GF-D8 (cell line): Measurements from ENCODE around the gene RHBG.

Experiments used
- DNase-seq: peaks from one replicate; lab custom pipeline; 2025; lab: John Stamatoyannopoulos, UW

Gene RHBG

DNA sequence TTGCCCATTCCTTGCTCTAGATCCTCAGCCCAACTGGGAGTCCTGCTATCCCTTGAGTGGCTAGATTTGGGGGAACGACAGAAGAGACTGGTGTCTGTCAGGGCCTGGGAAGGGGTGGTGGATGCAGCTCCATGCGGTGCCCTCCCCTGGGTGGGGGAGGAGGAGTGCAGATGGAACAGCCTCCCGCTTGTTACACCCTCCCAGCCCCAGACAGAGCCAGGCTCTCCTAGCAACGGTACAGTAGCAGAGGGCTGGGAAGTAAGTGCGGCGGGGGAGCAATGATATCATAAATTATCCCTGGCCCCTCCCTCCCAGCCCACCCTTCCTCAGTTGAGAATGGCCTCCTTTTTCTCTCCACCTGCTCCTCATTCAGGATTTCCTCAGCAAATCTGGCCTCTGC is 37.2 kb downstream of the RHBG start:
- no peak for DNase-seq

DNA sequence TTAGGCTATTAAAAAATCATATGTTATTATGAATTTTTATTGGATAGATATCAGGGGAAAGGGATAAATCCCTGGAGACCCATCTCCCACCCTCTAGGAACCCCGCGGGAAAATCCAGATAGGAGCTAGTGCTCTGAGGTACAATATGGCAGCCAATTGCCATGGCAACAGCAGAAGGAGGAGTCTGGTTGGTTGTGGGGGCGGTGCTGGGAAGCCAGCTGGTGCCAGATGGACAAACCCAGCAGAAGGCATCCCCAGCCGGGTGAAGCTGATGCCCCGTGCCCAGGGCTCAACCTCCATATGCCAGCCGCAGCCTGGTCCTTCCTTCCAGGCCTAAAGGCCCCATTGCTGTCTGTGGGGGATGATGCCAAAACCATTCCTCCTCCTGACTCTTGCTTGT is 38.3 kb downstream of the RHBG start:
- no peak for DNase-seq

DNA sequence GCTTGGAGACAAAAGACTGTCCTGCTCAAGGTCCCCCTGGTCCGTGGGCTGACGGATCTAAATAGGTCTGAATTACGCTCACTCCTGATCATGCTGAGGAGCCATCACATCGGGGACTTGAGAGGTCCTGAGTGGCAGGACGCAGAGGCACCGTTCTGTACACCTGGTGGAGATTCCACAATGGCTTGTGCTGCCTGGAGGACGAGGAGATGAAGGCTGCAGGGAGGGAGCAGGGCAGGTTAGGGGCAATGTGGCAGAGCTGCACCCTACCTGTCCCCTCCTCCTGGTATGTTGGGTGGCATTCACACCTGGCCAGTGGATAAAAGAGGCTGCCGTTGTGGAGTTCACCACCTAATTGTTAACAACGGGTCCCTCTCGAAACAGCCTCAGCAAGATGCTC is 38.7 kb downstream of the RHBG start:
- DNase-seq = no peak

DNA sequence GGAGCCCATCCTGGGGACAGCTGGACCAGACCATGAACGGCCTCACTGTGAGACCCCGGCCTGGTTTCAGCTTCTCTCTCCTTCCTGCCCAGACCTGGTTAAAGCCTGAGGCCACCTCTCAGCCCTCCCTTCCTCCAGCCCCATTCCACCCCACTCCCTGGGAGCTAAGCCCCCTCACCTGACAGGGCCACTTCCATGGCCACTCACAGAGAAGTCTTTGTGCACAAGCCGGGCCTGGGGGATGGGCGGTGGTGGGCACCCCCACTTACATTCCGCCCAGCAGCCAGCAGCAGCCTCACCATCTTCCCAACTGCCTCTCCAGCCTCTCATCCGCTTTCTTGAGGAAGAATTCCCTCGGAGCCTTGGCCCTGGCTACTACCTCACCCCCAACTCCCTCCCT is 40.4 kb downstream of the RHBG start:
- no peak for DNase-seq

DNA sequence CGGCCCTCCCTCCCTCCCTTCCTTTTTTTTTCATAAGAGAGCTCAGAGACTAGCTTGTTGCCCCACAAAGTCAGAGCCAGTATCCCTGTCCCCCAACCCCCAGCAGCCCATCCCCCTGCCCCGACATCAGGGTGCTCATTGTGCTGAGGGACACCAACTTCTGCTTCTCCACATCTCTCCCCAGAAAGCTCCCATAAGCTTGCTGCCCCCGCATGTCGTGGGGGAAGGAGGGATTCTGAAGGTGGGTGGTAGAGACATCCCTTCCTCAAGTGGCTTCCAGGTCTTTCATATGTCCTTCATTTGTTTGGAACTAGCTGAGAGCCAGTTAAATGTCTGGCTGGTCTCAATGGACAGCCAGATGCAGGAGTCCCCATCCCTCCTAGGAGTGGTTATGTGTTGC is 41.2 kb downstream of the RHBG start:
- DNase-seq = no peak

DNA sequence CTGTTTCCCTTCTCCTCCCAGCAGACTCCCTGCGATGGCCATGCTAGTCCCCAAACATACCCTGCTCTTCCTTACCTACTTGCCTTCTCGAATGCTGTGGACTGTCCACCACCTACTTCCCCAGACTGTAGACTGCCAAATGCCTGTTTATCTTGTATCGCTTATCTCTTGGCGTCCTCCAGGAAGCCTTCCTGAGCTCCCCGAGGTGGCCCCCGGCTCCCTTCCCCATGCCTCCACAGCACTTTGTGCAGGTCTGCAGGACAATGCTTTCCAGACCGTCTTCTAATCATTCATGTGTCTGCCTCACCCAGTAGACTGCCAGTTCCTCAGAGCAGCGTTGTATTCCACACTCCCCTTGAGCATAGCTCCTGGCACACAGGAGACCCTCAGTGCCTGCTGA is 41.7 kb downstream of the RHBG start:
- no peak for DNase-seq

DNA sequence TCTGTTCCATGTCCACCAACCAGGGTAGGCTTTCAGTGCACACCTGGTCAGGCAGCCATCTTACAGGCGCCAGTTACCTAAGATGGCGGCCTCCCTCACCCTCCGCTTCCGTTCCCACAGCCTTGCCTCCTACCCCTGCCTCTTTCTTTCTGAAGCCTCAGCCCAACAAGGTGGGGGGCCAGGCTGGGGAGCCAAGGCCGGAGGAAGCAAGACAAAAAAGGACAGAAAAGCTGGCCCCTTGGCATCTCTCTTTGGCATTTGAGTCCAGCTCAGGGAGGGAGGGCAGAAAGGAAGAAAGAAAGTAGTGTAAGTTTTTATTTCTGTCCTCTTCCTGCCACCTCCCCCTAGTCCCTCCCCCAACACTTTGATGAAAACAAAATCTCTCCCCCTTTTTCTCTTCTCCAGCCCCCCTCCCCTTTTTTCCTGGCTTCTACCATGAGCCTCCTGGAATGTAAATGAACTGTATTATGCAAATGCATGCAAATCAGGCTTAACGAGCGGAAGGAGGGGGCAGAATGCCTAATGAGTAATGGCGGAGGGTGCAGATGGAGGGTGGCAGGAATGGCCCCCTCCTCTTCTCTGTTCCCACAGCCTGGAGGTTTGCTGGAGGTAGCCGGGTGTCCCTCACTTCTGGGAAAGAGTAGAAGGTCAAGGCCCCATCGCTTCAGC is 43.8 kb downstream of the RHBG start:
- no peak for DNase-seq

DNA sequence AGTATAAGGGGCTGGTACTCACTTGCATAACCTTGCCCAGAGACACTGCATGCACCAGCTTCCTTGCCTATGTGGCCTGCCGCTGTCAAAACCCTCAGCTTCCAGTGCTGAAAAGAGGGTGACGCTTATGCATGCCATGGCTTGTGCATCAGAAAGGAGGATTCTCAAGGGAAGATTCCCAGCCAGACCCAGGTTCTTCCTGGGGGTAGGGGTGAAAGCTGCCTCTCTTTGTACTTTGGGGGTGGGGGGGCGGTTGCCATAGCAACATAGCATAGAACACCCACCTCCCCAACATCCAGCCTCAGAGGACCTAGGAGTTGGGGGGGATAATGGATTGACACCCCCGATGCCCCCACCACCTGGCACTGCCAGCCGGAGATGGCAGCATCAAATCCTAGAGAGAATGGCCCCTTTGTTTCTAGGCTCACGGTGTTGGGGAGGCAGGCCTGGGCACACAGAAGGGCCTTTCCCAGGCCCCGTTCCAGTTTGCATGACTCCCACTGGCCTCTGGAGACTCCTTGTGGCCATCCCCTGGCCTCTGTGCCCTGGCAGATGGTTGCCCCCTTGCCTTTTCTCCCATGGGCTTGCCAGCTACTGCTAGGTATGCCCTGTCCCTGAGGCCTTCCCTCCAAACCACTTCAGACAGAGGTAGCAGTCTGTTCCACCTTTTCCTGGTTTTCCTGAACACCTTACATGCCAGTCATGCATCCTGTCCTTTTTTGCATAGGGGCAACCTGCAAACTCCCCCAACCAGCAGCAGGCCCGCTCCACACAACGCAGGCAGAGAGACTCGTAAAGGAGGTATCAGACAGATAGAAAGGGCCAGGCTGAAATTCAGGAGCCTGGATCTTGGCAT is 44.6 kb downstream of the RHBG start:
- DNase-seq = no peak

DNA sequence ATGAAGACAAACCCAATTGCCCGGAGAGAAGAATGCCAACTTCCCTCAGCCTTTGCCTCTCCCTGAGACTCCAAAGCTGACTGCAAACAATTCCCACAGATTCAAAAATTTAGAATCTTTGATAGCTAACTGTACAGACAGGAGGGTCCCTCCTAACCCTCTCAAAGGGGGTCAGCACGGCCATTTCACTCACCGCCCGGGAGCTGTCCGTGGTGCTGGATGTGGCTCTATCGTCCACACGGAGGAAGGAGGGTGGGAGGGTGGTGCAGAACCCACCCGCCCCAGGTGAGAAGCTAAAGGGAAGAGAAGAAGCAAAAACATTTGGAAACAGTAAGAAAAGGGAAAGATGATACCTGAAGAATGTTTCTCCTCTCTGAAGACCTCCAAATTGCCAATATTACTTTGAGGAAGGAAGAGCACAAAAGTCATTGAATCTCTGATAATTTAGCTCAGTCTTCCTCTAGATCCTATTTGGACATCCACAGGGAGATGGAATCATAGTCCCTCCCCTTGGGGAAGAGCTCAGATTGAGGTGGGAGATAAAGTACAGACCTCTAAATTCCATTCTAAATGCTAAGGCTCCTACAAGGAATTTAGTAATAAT is 45.6 kb downstream of the RHBG start:
- no peak for DNase-seq

DNA sequence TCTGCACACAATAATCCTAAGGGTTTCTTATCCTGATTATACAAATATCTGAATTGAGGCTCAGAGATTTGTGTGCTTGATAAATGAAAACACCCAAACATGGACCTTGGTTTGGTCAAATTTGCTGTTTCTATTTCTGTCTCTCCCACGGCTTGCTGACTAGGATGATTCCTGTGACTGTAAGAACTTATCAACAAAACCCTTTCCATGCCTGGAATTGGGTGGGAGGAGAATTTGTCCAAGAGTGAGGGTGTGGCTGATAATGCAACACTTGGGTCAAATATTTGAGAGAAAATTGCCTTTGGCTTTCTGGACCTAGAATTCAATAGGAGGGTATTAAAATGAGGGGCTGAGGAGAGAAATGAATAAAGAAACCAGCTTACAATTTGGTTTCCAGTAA is 48.0 kb downstream of the RHBG start:
- no peak for DNase-seq

DNA sequence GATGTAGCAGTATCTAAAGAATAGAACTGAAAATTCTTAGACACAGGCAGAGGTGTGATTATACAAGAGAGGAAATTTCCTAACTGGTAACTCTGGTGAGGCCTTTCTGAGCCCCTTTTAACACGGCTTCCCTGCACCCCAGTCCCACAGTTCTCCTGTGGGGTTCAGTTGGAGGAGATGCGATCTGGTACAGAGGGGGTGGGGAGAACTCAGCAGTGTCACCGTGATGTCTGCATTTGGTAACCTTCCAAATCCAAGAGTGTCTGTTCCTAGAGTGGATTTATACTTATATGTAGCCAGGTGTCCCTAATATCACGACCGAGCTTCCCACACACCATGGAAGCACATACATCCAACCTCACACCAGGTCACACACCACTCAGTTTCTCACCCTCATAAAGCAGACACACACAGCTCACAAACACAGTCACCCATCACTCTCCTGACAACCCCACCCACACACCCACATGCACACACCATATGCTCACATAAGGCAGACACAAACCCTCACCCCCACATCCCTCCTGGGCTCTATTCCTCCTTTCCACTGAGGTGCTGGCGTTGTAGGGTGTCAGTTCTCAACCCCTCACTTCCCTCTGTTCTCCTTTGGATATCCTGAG is 48.5 kb downstream of the RHBG start:
- DNase-seq = no peak

DNA sequence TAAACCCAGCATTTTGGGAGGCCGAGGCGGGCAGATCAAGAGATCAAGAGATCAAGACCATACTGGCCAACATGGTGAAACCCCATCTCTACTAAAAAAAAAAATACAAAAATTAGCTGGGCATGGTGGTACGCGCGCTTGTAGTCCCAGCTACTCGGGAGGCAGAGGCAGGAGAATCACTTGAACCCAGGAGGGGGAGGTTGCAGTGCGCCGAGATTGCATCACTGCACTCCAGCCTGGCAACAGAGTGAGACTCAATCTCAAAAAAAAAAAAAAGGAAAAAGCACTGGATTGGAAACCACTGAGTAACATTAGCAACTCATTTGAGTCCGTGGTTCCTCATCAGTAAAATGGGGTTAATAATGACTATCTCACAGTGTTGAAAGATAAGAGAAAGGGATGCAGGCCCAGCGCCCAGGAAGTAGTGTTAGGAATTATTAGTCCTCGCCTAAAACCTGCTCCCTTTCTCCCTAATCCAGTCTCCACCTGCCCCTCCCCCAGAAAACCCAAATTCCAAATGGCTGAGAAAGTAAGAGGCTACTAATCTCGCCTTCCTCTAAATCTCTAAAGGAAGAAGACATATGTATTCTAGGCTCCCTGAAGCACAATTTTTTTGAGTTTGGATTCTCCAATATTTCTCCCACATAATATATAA is 49.5 kb downstream of the RHBG start:
- DNase-seq = no peak

DNA sequence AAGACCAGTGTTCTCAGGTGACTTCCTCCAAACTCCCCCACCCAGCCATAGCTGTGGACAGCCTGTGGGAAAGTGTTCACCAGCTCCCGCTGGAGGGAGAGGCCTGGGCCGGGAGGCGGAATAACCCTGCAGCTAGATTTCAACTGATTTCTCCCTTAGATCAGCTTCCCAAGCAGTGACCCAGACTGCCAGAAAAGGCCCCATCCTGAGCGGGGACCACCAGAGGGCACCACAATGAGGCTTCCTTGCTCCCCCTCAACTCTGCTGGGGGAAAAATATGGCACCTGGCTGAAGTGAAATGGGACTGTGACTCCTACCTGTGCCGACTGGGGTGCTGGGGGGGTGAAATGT is 50.8 kb downstream of the RHBG start:
- no peak for DNase-seq

DNA sequence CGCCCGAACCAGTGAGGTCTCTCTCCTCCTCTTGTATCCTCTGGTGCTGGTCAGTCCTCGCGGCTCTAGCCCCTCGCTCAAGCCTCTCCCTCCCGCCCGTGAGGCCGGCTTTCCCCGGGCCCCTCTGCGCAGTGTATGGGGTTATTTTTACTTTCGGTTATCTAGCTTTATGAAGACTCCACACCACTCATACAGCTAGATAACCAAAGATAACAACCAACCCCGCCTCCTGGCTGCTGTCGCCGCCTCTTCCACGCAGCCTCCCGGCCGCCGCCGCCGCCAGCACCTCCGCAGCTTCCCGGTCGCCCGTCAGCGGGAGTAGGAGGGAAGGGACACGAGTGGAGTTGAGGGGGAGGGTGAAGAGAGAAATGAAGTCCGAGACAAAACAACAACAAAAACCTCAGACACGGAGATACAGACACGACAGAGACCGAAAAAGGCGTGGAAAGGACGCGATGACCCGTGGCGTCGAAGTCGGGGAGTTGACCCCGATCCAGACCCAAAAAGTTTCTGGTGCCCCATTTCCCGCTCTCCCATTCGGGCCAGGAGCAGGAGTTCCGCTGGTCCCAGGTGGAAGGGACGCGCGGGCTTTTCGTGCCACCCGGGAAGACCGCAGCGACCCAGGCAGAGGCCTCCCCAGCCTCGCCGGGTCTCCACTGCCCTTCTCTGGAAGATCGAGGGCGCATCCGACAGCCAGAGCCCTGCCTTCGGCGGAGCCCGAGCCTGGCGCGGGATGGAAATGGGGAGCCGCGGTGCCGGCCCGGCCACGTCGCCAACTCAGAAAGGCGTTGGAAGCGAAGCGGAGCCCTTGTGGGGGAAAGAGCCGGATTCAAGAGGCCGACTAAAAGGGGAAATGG is 51.4 kb downstream of the RHBG start:
- DNase-seq = no peak

DNA sequence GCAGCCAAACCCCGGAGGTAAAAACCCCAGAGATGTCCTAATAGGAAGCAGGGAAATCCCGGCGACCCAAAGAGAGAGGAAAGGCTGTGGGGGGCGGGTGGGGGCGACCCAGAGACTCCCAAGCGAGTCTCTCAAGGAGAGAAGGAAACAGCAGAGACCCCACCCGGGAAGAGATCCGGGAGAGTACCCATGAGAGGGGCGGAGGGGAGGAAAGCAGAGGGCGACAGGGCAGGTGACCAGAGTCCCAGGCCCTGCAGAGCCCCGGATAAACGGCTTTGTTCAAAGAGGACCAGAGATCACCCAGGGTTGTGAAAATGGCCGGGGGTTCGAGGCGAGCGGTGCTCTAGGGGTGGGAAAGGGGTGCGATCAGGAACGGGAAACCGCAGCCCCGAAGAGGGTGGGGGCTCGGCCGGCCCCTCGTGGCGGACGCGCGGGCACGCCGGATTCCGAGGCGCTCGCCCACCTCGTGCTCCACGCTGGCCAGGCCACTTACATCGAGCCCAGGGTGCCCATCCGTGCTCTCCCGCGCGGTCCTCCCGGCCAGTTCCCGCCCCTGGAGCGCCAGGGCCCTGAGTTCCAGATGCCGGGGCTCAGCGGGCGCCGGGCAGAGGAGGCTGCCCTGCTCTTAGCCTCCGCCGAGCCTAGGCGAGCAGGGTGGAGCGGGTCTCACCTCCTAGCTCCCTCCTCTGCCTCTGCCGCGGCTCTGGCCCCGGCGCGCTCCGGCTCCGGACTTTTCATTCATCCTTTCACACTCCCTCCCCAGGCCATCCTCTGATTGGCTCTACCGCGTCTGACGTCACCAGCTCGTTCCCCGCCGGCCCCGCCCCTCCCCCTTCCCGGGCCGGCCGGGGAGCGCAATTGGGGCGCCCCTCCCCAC is 52.3 kb downstream of the RHBG start:
- DNase-seq = no peak

DNA sequence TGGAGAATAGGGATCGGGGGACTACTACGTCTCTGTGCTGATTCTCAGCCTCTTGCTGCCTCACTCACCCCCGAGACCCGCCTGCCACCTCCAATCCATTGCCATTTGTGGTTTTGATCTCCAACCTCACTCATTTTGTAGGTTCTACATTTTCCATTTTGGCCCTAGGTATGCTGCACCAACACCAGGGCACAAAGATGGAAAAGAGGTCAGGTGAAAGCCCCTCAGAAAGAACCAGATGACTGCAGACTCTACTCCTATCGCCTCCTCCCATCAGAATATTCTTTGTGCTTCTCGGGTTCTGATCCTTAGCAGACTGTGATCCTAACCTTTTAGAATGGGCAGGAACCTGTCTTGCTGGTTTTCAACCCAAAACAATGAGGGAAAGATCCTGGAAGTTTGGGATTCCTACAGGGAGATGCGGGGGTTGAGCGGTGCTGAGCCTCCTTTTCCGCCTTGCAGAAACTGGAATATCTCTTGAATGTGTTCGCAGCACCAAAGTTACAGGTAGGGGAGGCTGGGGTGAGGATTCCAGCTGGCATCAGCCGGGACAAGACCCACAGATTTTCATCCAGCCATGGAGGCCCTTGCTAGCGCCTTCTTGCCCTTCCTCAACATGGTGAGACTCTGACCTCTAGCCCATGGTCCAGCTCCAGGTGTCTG is 53.1 kb downstream of the RHBG start:
- no peak for DNase-seq

DNA sequence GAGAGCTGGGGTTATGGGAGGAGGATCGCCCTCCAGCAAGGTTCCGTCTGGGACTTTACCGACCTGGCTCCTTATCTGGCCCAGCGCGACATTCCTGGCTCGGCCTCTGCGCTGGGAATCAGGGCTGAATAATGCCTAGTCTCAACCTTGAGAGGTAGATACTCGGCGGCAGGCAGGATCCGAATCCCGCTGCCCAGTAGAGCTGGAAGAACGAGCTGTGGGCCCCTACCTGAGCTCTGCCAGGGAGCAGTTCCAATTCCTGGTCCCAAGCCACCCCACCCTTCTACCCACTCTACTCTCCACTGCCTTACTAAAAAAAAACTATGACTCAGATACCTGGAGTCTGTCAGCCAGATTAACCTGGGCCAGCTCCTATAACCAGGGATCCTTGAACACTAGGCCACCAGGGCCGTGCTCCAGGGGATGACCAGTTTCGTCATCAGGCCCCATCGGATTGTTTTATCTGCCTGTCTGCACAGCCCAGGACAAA is 53.6 kb downstream of the RHBG start:
- DNase-seq = no peak

DNA sequence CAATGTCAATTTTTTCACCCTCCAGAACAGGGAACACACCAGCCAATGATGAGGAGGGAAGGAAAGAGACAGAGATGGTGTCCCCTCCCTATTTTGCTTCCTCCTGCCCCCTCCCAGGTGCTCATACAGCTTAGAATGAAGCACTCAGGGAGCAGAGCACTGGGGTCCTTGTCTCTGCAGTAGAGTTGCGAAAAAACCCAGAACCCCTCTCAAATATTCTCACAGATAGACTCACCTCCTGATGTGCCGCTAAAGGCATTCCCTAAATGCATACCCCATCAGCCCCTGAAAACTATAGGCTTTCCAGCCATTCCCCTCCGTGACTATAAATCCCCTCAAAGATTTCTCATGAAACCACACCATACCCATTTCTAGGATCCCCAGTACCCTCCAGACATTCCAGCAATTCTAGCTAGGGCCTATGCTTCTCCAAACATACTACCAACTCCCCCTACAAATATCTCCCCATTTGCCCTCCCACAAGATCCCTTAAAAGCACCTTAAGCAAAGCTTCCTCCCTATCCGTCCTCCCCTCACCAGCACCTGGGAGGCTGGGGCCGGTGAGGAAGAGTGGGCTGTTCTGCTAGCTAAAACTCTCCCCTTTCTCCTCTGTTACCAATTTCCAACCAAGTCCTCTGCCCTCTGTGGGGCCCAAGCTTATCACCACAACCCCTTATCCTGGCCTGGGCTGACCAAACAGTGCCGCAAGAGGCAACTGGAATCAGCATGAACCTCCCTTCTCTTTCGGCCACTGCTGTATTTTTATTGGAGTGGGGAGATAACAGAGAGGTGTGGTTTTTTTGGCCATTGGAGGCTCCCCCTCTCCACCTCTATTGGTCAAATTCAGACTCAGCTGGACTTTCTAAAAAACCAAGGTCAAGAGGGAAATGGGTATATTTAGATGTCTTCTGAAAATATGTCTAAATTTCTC is 54.7 kb downstream of the RHBG start:
- DNase-seq = no peak
